ENCODE measurements around the gene BLCAP. TPM values are rescaled to one million over a fixed set of nuclear protein-coding genes. Genes with fewer than 3 reads are reported as not detected.
"Not testable (repeated sequence)": the region's sequence is repeated elsewhere in the genome, so short reads cannot be mapped to it uniquely, and the experiment has no call there.

Gene BLCAP
- total RNA-seq, 1 donor from 2014 or later: 31.9 TPM

GRCh38 chr20:37558779-37559178 is 31.1 kb upstream of the BLCAP start:
- intact Hi-C loops (cut with micrococcal nuclease): no loop called here

DNA sequence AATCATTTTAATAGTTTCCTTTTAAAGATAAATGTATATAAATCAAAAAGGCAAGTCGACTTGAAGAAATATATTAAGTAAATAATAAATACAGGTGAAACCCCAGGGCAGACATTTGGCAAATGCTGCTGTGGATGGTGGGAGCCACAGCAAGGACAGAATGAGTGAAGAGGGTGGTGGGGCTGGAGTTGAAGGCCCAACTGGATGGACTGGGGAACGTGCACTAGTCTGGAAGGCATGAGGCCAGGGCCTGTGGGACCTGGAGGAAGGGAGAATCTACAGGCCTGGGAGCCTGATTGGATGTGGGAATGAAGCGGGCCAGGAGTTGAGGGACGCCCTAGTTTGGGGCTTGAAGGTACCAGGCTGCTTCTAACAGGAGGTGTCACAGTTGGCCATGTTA is 30.6 kb upstream of the BLCAP start:
- intact Hi-C loops (cut with micrococcal nuclease): no loop called here

DNA sequence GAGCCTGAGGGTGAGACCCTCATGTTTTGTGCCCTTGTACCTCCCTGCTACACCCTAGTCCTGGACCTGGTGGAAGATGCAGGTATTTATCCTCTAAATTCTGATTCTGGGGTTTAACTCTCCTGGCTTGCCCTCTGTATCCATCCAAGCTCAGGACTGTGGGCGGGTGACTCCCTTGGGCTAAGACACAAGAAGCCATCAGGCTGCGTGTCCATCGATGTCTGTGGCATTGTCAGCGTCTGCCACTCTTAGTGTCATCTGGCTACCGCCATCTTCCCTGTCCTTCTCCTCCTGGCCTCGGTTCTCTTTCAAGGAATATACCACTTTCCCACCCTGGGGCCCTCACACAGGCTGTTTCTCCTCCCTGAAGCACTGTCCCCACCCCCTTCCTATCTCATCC is 28.9 kb upstream of the BLCAP start:
- intact Hi-C loops (cut with micrococcal nuclease): no loop called here

GRCh38 chr20:37554721-37555298 is 27.1 kb upstream of the BLCAP start:
- intact Hi-C loops (cut with micrococcal nuclease): not testable (repeated sequence)

DNA sequence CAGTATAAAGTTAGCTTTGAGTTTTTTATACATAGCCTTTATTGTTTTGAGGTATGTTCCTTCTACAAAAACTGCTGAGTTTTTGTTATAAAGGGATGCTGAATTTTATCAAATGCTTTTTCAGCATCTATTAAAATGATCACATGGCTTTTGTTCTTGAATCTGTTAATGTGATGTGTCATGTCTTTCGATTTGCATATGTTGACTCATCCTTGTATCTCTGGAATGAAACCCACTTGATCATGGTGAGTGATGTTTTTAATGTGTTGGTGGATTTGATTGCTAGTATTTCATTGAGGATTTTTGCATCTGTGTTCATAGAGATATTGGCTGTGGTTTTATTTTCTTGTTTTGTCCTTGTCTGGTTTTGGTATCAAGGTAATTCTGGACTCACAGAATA is 24.7 kb upstream of the BLCAP start:
- intact Hi-C loops (cut with micrococcal nuclease): no loop called here

DNA sequence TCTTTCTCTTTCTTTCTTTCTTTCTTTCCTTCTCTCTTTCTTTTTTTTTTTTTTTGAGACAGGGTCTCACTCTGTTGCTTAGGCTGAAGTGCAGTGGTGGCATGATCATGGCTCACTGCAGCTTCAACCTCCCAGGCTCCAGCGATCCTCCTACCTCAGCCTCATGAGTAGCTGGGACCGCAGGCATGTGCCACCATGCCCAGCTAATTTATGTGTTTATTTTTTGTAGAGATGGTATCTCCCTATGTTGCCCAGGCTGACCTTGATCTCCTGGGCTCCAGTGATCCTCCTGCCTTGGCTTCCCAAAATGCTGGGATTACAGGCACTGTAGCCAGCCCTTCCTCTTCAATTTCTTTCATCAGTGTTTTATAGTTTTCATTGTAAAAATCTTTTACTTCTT is 24.0 kb upstream of the BLCAP start:
- intact Hi-C loops (cut with micrococcal nuclease): not testable (repeated sequence)

- intact Hi-C loops (cut with micrococcal nuclease): not testable (repeated sequence)
These were observed 22.6 kb upstream of the BLCAP start for GRCh38 chr20:37550101-37550920.

DNA sequence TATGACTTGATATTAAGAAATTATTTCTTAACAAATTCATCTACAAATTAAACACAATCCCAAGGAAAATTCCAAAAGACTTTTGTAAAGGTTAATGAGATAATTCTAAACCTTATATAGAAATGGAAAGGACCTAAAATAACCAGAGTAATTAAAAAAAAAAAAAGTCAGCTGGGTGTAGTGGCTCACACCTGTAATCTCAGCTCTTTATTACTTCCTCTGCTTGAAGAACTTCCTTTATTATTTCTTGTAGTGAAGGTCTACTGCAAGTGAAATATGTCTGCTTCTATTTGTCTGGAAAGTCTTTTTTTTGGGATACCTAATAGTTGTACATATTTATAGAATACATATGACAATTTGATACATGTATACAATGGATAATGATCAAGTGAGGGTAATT is 20.2 kb upstream of the BLCAP start:
- intact Hi-C loops (cut with micrococcal nuclease): no loop called here

DNA sequence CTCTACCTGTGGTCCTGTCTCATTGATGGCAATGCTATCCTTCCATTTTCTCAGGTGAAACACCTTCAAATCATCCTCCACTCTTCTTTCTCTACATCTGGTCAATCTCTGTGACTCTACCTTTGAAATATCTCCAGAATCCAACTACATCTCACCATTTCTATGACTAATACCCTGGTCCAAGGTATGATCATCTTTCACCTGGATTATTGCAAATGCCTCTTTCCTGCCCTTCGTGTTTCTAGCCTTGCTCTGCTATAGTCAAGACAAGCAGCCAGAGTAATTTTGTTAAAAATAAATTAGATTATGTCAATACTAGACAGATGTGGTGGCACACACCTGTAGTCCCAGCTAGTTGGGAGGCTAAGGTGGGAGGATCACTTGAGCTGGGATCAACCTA is 17.8 kb upstream of the BLCAP start:
- intact Hi-C loops (cut with micrococcal nuclease): no loop called here

DNA sequence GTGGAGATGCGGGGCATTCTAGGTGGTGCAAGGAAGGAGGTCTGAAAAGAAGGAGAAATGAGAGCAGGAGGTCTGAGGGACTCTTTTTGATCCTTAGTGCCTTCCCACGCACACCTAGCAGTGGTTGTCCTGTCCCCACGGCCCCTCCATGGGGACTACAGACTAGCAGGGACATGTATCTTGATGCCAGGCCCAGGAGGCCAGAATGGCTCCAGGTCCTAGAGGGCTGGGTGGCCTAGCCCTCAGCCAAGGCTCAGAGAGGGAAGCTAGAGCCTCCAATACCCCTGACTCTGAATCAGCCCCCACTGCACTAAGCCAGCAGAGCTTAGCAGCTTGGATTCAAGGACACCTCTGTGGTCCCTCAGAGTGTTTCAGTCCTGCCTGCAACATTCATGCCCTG is 16.7 kb upstream of the BLCAP start:
- intact Hi-C loops (cut with micrococcal nuclease): no loop called here

DNA sequence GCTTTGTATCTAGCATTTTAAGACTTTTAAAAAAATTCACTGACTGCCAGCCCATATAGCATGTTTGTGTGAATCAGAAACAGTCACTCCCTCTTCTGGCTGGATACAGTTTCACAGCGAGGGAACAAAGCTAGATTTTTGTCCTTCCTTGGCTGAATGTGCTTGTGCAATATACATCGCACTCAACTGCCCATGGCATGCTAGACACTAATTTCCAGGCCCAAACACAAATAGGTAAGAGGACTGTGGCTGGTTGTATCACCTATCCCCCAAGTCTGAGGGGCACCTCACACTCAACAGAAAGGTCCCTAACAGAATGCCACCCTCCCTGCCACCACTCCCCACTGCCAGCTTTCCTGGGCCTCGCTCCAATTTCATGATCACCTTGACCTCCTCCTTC is 16.2 kb upstream of the BLCAP start:
- intact Hi-C loops (cut with micrococcal nuclease): no loop called here

DNA sequence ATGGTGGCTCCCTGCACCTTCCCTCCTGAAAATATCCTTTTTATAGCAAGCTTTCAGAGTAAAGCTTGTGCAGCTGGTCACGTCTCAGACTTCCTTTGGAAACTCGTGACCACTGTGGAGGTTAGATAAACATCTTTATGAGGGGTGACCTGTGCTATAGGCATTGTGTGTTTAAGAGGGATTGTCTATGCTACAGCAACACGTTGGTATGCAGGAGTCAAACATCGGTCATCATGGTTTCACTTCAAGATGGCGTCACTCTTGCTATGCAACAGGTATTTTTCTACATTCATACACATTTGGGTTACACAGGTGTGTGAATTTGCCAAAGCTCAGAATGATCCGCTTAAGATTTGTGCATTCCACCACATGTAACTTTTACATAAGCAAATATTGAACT is 14.6 kb upstream of the BLCAP start:
- intact Hi-C loops (cut with micrococcal nuclease): no loop called here

- intact Hi-C loops (cut with micrococcal nuclease): no loop called here
These were observed 13.7 kb upstream of the BLCAP start for GRCh38 chr20:37541326-37541725.

GRCh38 chr20:37540838-37541237 is 13.2 kb upstream of the BLCAP start:
- intact Hi-C loops (cut with micrococcal nuclease): not testable (repeated sequence)

GRCh38 chr20:37540001-37540400 is 12.3 kb upstream of the BLCAP start:
- intact Hi-C loops (cut with micrococcal nuclease): no loop called here

DNA sequence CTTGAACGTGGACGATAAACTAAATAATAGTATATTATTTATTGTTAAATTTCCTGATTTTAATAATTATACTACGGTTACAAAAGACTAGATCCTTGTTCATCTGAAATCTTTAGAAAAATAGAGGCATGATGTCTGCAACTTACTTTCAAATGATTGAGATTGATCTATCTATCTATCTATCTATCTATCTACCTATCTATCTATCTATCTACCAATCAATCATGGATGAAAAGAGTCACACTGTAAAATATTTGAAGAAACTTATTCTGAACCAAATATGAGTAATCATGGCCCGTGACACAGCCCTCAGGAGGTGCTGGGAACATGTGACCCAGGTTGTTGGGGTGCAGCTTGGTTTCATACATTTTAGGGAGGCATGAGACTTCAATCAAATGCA is 11.7 kb upstream of the BLCAP start:
- intact Hi-C loops (cut with micrococcal nuclease): no loop called here

DNA sequence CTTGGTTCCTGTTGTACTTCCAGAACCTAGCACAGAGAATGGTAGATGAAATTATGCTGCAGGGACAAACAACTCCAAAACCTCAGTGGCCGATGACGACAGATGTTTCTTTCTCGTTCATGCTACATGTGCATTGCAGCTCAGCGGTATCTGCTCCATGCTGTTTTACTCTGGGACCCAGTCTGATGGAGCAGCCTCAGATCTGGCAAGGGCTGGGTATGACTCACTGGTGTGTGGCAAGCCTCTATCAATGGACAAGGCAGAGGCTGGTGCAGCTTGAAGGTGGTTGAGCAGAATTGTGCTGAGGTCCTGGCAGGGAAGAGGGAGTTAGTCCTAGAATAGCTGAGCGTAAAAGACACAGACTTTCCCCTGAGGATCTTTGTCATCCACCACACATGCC is 10.3 kb upstream of the BLCAP start:
- intact Hi-C loops (cut with micrococcal nuclease): no loop called here

GRCh38 chr20:37537505-37537904 is 9.8 kb upstream of the BLCAP start:
- intact Hi-C loops (cut with micrococcal nuclease): no loop called here

DNA sequence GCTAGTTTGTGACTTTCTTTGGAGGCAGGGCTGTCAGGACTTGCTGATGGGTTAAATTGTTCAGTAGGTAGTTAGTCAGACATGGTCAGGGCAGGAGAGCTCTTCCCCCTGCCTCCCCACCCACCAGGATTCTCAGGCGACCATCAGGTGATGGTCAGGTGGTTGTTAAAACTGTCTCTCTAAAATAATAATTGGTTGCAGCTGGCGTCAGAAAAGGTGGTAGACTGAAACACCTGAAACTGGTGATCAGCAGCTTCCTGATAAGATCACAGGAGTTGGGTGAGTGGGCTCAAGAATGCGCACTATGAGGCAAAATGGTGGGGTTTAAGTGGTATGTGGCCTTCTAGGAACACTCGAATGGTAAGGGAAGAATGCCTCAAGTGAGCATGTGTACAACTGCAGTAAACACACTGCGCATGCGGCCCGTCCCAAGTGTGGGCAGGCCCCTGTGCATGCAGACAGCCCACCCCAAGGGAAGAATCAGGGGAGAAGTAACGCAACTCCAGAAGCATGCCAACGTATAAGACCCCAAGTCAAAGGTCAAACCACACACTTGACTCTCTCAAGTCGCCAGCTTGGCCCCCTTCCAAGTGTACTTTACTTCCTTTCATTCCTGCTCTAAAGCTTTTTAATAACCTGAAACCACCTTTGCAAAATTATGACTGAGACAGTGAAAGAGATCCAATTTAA is 7.9 kb upstream of the BLCAP start:
- intact Hi-C loops (cut with micrococcal nuclease): loop anchor here (2.0 kb wide), 1 partner anchor 143 kb away; no protein-coding TSS in a partner anchor

DNA sequence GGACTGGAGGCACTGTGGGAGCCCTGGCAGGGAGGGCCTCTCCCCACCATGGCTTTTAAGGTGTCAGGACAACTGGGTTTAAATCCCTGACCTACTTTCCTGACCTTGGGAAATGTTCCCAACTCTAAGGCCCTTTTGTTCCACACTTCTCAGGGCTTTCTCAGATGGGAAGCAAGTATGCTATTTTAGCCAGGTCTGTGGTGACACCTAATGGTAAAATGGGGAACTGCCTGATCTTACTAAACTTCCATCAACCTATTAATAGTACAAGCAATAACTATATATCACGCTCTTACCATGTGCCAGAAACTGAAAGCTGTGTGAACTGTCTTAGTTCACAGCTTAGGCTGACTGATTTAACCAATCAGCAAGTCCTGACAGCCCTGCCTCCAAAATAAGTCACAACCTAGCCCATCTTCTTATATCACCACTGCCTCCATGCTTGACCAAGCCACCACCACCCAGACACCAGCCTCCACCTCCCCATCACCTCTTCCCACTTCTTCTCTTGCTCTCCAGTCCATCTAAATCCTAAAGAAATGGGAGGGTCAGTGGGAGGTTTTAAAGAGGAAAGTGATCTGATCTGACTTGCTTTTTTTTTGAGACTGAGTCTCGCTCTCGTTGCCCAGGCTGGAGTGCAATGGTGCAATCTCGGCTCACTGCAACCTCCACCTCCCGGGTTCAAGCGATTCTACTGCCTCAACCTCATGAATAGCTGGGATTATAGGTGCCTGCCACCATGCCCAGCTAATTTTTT is 6.9 kb upstream of the BLCAP start:
- intact Hi-C loops (cut with micrococcal nuclease): loop anchor here (1.0 to 2.0 kb wide), 4 partner anchors 142 to 339 kb away; no protein-coding TSS in a partner anchor

DNA sequence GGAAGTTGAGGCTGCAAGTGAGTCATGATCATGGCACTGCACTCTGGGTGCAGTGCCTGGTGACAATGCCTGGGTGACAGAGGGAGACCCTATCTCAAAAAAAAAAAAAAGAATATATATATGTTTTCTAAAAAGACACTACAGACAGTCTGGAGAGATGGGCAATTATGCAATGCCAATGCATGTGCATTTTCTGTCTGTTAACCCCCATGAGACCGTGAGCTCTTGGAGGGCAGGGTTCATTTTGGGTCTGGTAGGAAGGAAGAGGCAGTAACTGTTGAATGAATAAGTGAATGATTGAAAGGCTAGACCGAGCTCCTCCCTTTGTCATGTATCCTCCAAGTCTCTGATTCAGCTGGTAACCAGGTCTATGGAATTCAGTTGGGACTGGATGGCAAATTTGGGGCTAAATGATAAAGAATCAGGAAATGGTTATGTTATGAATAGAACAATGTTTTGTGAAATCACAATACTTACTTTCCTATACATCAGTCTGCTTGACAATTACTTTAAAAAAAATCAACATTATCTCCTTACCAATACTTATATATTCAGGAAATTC is 5.6 kb upstream of the BLCAP start:
- intact Hi-C loops (cut with micrococcal nuclease): no loop called here
